ENCODE measurements around the gene POFUT1.
"Not testable (repeated sequence)": the region's sequence is repeated elsewhere in the genome, so short reads cannot be mapped to it uniquely, and the experiment has no call there.

POFUT1 gene

GRCh38 chr20:32236048-32236533 lies 28.4 kb downstream of the POFUT1 start:
- FAIRE-seq = no peak

DNA sequence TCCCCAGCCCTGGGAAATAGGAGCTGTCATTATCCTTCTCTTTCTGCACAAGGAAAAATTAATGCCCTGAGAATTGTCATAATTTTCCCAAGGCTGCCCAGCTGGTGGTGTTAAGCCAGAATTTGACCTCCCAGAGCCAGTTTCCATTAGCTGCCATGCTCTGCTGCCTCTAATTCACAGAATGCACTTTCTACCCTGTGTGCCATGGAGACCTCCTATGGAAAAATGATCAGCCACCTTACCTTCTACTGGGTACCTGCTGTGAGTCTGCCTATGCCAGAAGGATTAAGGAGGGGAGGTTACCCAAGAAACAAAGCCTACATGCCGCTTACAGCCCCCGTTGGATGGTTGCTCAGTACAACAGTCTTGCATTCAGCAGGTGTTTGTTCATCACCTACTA lies 29.1 kb downstream of the POFUT1 start:
- FAIRE-seq = no peak

- no peak for FAIRE-seq
These were observed 29.7 kb downstream of the POFUT1 start for GRCh38 chr20:32237419-32237818.

DNA sequence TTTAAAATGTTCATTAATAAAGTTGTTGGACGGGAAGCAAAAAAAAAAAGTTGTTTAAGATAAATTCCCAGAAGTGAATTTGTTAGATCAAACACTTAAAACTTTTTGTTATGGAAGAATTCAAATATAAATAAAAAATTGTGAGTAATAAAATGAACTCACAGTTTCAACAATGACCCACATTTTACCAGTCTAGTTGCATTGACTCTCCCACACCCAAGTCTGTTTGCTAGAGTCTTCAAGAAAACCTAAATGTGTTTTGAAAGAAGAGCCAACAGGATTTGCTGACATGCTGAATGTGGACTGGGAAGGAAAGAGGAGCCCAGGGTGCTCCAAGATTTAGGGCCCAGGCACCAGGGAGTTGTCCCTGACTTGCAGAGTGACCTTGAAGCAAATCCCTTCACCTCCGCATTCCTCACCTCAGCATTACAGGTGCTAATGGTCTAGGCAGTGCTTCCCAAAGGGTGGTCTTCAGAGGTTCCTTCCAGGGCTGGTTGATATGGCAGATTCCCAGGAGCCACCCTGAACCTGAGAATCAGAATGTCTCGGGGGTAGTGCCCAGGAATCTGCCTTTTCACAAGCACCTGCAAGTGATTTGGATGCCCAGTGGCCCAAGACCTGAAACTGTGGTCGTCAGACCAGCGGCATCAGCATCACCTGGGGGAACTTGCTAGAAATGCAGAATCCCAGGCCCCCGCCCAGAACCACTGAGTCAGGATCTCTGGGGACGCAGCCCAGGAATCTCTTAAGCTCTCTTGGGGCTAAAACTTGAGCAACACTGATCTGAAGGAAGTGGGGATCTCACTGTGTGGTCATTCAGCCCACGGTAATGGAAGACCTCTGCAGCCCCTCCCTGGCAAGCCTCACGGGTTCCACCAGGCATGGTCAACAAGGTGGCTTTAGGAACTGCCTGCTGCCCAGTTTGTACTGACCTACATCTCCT lies 31.1 kb downstream of the POFUT1 start:
- FAIRE-seq = no peak

GRCh38 chr20:32240205-32240604 lies 32.5 kb downstream of the POFUT1 start:
- no peak for FAIRE-seq

- no peak for FAIRE-seq
These were observed 34.1 kb downstream of the POFUT1 start for GRCh38 chr20:32241807-32242206.

GRCh38 chr20:32244150-32244823 lies 36.6 kb downstream of the POFUT1 start:
- FAIRE-seq = no peak

GRCh38 chr20:32244959-32245358 lies 37.3 kb downstream of the POFUT1 start:
- FAIRE-seq = no peak

DNA sequence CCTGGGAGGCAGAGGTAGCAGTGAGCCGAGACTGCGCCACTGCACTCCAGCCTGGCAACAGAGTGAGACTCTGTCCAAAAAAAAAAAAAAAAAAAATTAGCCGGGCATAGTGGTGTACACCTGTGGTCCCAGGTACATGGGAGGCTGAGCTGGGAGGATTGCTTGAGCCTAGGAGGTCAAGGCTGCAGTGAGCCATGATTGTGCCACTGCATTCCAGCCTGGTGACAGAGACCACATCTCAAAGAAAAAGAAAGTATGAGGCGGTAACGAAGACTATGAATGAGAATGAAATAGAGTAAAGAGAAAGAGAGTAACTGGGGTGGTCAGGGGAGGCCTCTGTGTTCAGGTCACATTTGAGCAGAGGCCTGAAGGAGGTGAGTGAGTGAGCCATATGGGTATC lies 38.5 kb downstream of the POFUT1 start:
- not testable (repeated sequence) for FAIRE-seq

GRCh38 chr20:32248043-32248442 lies 40.4 kb downstream of the POFUT1 start:
- no peak for FAIRE-seq

GRCh38 chr20:32249030-32249738 lies 41.5 kb downstream of the POFUT1 start:
- FAIRE-seq = no peak

GRCh38 chr20:32251470-32251869 lies 43.8 kb downstream of the POFUT1 start:
- no peak for FAIRE-seq

GRCh38 chr20:32252189-32252588 lies 44.5 kb downstream of the POFUT1 start:
- no peak for FAIRE-seq

DNA sequence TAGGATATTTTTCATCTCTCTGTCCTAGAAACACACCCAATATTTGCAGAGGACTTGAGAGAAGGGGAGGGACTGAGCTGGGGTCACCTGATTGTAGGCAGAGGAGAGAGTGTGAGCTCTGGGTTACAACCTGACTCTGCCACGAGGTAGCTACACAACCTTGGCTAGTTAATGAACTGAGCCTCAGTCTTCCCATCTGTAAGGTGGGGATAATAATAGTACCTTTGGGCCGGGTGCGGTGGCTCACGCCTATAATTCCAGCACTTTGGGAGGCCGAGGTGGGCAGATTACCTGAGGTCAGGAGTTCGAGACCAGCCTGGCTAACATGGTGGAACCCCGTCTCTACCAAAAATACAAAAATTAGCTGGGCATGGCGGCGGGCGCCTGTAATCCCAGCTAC lies 53.3 kb downstream of the POFUT1 start:
- FAIRE-seq = not testable (repeated sequence)

GRCh38 chr20:32261644-32262043 lies 54.0 kb downstream of the POFUT1 start:
- no peak for FAIRE-seq

- no peak for FAIRE-seq
These were observed 55.8 kb downstream of the POFUT1 start for GRCh38 chr20:32263398-32263954.

DNA sequence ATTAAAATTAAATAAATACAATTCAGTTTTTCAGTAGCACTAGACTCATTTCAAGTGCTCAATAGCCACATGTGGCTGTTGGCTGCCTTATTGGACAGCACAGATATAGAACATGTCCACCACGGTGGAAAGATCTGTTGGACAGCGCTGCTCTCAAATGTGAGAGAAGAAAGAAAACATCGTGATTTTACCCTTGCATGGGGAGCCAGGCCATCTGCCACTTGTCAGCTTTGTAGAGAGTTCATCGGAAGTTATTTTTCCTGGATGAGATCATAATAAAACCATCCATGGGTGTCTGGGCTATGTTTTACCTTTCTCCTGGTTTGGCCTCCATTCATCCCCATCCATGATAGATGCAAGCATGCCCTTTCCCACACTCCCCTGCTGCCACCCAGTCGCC lies 63.9 kb downstream of the POFUT1 start:
- no peak for FAIRE-seq

DNA sequence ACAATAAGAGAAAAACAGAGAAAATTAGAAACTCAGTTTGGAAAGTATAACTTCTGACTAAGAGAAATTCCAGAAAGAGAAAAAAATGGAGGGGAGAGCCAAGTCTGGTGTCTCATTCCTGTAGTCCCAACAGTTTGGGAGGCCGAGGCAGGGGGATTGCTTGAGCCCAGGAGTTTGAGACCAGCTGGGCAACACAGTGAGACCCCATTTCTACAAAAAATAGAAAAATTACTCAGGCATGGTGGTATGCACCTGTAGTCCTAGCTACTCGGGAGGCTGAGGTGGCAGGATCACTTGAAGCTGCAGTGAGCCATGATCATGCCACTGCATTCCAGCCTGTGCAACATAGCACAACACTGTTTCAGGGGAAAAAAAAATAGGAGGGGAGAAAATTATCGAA lies 66.7 kb downstream of the POFUT1 start:
- no peak for FAIRE-seq

DNA sequence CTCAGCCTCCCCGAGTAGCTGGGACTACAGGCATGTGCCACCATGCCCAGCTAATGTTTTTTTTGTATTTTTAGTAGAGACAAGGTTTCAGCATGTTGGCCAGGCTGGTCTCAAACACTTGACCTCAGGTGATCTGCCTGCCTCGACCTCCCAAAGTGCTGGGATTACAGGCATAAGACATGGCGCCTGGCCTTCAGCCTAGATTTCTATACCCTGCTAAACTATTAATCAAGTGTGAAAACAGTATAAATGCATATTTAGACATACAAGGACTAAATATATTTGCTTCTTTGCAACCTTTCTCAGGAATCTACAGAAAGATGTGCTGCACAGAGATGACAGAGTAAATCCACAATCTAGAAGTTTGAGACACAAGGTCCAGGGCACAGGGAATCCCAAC lies 67.5 kb downstream of the POFUT1 start:
- FAIRE-seq = not testable (repeated sequence)

DNA sequence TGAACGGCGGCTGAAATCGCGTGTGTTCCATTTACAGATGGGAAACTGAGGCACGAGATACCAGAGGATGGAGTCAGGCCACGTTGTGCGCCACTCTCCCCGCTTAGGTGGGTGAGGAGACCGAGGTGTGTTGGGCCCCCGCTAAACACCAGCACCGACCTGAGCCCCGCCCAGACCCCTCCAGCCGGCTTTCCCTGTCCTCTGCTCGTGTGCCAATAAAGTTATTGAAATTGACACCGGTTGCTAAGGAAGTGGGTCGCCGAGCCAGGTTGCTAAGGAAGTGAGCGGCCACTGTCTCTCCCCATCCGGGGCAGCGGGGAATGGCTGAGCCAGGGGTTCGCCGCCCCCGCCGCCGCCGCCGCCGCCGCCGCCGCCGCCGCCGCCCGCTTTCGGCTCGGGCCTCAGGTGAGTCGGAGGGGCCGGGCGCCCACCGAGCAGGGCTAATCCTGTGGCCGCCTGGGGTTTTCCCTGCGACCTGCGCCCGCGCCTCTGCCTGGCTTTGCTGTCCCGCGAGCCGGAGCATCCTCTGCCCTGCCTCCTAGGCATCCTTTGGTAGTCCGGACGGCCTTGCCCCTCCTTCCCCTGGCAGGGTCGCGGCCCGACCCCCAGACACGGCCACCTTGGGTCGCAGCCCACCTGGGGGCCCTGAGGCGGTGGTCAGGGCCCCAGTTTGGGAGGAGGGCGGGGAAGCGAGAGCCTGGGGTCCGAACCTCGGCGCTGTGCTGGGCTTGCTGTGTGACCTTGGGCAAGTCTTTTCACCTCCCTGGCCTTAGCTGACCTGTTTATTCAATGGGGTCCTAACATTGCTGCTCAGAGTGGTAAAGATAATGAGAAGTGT lies 69.9 kb downstream of the POFUT1 start, which contains the start of gene KIF3B:
KIF3B (plus strand) TSS at position 291 of the 838 bp plus-strand sequence. CDS start 32,127 bp downstream, outside the sequence.
- no peak for FAIRE-seq

- FAIRE-seq = no peak
These were observed 70.5 kb downstream of the POFUT1 start for GRCh38 chr20:32278199-32278643.

GRCh38 chr20:32281711-32282110 lies 74.0 kb downstream of the POFUT1 start:
- no peak for FAIRE-seq

All from A204.1 (cell line).